HS-27A (cell line): ENCODE results near the gene CD247.
"Not testable (repeated sequence)": the region's sequence is repeated elsewhere in the genome, so short reads cannot be mapped to it uniquely, and the experiment has no call there.

ENCODE experiments used
- DNase-seq: peaks from one replicate; pipeline ENCODE4 v3.0.0-alpha.2; 2012; ENCODE audit warnings: low read depth, missing footprints

The CD247 gene

DNA sequence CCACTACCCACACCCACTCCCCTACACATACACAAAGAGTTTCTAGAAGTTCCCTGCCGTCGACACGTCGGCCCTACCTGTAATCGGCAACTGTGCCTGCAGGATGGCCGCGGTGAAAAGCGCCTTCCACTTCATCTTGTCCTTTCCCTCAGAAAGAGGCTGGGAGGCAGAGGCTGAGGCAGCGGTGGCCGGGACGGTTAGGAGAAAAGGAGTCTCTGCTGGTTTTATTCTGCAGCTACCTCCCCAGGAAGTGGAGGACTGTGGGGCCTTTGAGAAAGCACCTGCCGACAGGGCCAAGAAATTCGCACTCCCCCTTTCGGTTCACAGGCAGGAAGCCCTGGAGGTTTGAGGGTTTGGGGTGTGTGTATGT lies at the start of gene CD247:
Gene CD247 (minus strand): TSS at position 199 of the 370 bp plus-strand sequence. CDS start 64 bp downstream, at position 135.
- no peak for DNase-seq

GRCh38 chr1:167567663-167568062 lies 49.3 kb upstream of the CD247 start:
- no peak for DNase-seq

DNA sequence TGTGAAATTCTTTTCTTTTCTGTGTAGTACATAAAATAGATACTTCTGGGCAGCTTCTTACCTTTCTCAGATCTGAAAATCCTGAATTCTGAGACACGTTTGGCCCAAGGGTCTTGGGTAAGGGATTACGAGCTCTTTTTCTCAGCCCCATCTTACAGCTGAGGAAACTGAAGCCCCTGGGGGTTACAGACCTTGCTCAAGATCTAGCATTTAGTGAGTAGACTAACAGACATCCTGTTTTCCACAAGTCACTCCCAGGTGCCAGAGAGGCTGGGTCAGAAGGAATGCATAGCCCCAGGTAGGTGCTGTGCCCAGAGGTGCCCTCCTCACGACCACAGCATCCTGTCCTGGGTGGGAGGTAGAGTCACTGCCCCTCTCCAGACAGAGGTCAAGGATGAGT lies 48.4 kb upstream of the CD247 start:
- no peak for DNase-seq

DNA sequence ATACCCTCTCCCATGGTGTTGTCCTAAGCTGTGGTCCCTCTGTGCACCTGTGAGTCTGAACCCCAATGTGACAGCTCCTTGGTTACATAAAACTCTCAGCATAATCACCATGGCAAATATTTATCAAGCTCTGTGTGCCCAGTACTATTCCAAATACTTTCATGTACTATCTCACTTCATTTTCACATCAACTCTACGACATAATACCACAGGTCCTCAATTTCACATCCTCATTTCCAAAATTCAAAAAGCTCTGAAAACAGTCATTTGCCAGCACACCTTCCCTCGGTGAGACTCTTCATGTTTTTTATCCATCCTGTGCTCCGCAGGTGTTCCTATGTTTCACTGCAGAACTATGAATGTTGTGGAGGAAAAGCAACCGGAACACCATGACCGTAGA lies 47.6 kb upstream of the CD247 start:
- no peak for DNase-seq

- no peak for DNase-seq
These were observed 46.4 kb upstream of the CD247 start for GRCh38 chr1:167564612-167565270.

- DNase-seq, result no peak
These were observed 45.4 kb upstream of the CD247 start for GRCh38 chr1:167563579-167564246.

DNA sequence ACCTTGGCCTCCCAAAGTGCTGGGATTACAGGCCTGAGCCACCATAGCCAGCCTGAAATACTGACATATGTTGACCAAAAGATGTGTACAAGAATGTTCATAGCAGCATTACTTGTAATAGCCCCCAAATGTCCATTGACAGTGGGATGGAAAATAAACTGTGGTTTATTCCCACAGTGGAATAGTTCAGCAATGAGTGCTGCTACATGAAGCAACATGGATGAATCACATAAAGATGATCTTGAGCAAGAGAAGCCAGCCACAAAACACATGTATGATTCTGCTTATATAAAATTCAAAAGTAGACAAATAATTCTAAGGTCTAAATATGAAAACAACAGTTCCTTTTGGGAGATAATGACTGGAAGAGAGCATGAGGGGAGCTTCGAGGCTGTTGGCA lies 44.4 kb upstream of the CD247 start:
- DNase-seq, result no peak

DNA sequence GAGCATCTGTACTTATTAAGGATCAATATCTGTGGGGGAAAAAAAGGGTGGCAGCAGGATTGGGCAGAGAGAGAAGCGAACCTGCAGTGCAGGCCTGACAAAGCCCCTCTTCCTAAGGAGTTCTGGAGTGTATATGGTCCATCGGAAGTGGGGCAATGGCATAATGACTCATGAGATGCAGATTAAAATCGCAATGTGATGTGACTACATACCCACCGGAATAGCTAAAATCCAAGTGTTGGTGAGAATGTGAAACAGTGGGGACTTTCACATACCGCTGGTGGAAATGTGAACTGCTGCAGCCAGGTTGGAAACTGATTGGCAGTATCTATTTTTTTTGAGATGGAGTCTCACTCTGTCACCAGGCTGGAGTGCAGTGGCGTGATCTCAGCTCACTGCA lies 43.4 kb upstream of the CD247 start:
- DNase-seq, result no peak

- peak; percentile 31 for DNase-seq
These were observed 37.8 kb upstream of the CD247 start for GRCh38 chr1:167555971-167556714.

DNA sequence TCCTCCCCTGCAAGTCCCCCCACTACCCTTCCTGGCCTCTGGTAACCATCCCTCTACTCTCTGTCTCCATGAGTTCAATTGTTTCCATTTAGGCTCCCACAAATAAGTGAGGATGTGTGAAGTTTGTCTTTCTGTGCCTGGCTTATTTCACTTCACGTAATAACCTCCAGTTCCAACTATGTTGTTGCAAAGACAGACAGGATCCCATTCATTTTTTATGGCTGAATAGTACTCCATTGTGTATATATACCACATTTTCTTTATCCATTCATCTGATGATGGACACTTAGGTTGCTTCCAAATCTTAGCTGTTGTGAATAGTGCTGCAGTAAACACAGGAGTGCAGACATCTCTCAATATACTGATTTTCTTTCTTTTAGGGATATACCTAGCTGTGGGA lies 36.7 kb upstream of the CD247 start:
- not testable (repeated sequence) for DNase-seq

GRCh38 chr1:167554028-167554779 lies 35.9 kb upstream of the CD247 start:
- no peak for DNase-seq

DNA sequence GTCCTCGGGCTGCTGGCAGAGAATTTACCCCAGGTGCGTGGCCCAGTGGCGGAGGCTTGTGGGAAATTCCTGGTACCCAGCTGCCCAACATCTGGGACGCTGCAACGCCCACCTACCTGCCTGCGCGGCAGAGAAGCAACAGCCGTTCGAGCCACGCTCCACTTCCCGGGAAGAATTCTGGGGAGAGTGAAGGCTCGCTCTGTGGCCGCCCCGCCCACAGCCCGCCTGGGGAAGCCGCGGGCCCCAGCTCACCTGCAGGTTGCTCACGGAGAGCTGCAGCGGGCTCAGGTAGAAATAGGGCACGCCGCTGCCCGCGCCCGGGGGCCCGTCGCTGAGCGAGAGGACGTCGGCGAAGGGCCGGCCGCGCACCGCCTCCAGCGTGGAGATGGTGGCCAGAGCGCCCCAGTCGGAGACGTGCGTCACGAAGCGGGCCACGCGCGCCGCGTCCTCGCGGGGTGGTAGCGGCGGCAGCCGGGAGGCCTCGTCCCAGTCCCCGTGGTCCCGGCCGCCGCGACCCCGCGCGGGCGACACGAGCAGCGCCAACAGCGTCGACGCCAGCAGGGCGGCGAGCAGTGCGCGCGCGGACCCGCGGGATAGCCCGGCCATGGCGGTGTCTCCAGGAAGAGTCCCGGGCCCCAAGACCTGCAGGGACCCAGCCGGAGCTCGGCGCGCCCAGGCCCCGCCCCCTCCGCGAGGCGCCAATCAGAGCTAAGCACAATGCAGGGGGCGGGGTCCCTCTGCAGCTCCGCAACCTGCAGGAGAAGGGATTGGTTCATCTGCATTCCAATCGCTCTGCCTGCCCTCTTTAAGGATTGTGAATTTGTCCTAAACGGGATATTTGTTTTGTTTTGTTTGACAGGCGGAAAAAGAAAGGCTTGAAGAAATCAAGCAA lies 35.1 kb upstream of the CD247 start, which contains the start of gene CREG1:
Gene CREG1 (minus strand): TSS at position 627 of the 892 bp plus-strand sequence.
- peak; percentile 66 for DNase-seq

DNA sequence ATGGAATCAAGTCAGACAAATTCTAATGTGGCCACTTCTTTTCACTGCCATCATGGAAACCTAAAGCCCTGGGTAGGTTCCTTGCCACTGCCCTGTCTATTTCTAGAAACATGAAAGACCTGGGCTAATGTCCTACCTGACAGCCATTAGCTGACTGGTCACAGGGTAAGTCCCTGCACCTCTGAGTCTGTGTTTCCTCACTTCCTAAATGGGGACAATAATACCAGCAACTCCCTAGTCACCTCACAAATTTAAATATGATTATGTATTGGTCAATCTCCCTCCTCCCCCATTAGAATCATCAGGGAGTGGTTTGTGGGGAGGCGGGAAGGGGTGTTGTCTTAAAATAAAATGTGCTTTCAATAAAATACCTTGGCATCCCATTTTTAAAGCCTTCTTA lies 33.0 kb upstream of the CD247 start:
- no peak for DNase-seq

- no peak for DNase-seq
These were observed 30.0 kb upstream of the CD247 start for GRCh38 chr1:167548059-167548932.

- DNase-seq, result no peak
These were observed 28.6 kb upstream of the CD247 start for GRCh38 chr1:167546935-167547334.

DNA sequence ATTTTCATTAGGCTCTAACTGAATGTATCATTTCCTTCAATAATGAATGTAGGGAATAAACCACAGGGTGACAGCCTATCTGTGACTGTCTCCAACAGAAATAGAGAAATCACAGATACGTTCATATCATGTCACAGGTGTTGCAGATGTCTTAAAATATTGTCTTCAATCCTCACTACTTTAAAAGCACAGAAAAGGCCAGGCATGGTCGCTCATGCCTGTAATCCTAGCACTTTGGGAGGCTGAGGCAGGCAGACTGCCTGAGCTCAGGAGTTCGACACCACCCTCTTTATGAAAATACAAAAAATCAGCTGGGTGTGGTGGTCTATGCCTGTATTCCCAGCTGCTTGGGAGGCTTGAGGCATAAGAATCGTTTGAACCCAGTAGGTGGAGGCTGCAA lies 27.0 kb upstream of the CD247 start:
- no peak for DNase-seq

DNA sequence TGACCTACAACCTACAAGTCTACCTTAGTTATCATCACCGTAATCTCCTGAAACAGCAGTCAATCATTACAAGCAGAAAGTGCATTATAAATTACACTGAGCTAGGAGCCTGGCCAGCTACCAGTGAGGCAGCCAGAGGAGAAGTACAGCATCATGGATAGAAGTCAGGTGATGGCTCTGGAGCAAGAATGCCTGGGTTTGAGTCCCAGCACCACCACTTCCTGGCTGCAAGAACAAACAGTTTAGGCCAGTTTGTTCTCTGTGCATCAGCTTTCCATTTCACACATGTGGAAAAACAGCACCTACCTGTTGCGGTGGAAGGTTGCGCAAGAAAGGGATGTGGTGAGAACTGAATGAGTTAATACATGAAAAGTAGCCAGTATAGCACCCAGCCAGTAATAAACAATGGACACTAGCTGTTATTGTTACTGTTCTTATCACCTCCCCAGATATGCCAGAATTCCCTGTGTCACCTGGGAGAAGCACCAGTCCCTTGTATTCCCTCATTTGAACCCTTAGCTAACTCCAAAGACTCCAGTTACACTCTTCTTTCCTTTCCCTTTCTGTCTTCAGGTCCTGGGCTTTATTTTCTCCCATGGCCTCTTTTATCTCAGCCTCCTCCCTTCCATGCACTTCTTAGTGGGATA lies 26.2 kb upstream of the CD247 start:
- DNase-seq, result no peak

DNA sequence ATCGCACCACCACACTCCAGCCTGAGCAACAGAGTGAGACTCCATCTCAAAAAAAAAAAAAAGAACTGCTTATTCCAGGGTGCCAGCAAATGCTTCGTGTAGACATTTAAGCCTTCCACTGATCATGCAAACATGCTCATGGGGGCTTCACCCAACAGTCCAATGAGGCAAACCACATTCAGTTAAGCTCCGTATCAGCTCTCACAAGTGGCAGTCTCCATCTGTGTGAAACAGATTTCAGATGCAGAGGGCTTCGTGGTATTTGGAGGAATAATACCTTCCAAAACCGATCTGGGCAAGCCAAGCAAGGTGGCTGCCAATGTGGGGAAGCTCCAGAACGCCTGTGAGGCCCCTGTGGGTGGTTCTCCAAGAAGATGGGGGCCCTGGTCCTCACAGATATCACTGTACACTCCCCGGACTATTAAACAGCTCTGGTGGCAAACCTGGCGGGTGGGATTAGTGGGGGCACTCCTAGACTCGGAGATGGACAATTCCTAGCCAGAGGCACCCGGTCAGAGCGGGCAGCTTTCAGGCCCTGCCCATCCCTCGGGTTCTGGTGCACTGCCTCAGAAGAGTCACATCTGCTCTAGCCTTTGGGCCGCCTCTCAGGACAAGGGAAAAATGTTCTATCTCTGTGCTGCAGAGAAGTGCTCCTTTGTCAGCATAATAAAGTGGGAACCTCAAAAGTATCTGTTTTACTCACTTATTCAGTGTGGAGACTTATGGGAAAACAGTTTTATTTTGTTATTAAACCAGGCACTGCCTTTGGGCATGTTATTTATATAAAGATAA lies 25.1 kb upstream of the CD247 start:
- DNase-seq, result no peak
